HG03558 (cell line): ENCODE data around the gene OR10H4.
"Not testable (repeated sequence)": the region's sequence is repeated elsewhere in the genome, so short reads cannot be mapped to it uniquely, and the experiment has no call there.

Experiments
- ATAC-seq: cut with Tn5 transposase; IDR thresholded peaks from one replicate; pipeline ENCODE4 v1.9.1; 2021; ENCODE audit warnings: moderate number of reproducible peaks; ENCODE audit not compliant: unreplicated experiment; ENCODE audit errors: extremely low read depth

The OR10H4 gene

DNA sequence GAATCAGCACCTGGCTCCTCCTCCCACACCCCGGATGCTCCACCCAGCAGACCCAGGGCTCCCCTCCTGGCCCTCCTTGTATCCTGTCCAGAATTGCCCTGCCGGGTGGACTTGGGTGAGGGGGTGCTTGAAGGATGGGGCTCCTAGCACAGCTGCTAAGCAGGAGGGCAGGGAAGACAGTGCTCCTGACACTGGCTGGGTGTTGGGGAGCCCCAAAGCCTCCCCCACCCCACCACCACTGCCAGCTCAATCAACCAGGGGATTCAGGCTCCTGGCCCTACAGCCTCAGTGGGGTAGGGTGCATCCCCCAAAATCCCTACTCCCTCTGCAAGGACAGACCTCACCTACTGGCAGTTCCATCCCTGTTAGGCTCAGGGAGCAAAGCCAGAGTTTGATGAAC lies 11.9 kb upstream of the OR10H4 start:
- ATAC-seq = no peak

DNA sequence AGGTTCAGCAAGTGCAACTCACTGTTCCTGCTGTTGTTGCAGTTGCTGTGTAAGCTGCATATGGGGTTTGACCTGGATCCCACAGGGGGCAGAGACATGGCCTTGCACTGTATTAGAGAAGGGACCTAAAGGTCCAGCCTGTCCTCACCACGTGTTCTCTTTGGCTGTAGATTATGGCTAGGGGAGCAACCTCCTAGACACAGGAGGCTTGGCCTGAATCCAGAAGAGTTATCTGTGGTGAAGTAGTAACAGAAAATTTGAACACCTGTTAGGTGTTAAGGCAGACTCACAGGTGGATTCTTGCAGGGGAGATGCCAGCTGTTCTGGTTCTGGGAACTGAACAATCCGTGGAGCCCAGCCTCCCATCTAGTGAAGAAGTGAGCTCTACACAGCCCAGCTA lies 11.0 kb upstream of the OR10H4 start:
- ATAC-seq = no peak

DNA sequence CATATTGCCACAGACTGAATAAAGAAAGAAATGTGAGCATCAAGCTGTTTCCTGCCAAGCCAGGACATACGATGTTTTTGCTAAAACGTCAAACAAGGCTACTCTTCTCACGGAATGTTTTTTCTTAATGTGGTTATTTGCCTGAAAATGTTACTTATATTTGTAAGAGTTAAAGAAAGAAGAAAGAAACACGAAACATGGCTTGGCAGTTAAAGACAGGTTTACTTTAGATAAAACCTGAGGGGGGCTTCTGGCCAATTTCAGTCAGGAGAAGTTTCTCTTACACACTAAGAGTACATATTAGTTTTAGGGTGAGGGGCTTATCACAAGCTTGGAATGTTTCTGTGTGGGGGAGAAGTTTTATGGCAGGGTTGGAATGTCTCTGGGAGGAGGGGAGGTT lies 4.4 kb upstream of the OR10H4 start:
- ATAC-seq = no peak

DNA sequence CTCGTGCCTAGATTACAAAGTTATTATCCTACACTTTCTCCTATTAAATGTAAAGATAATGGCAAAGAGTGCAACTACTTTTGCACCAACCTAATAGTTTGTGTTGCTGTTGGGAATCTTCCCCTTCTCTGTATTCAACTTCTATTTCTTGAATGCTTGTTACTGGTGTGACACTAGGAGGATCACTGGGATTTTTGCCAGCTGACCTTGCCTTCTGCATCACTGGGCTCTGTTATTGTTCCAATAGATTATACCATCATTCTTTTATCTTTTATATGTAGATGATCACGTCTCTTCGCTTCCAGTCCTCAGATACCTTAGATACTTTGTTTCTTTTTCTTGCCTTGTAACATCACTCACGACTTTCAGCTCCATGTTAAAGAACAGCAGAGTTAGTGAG lies 3.5 kb upstream of the OR10H4 start:
- ATAC-seq = no peak

DNA sequence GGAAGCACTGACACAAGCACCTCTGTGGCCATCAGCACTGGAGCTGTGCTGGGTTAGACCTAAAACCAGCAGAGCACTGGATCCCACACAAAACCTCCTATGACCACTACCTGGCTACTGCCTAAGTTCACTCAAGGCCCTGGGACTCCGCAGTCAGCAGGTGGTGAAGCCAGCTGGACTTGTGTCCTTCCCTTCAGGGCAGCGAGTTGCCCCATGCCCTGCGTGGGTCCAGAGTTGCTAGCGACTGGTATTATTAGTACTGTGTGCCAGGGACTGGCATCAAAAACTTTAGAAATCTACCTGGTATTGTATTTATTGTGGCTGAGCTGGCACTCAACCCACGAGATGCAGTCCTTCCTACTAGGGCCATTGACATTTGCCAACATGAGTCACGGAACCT lies 6.0 kb downstream of the OR10H4 start:
- no peak for ATAC-seq

DNA sequence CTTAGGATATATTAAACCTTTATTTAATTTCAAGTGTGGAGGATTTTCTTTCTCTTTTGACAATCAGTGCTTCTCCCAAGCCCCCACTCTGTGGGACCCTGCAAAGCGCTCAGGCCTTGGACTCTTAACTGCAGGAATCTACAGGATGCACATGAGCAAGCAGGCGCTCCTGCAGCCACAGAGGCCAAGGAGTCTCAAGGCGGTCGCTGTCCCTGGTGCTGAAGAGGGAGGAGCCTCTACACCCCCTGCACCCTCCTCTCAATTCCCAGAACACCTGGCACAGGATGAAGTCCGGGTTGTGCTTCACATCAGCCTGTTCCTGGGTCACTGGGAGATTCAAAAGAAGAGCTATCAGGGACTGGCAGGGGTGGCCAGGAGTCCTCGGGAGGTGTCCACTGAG lies 13.5 kb downstream of the OR10H4 start:
- no peak for ATAC-seq

DNA sequence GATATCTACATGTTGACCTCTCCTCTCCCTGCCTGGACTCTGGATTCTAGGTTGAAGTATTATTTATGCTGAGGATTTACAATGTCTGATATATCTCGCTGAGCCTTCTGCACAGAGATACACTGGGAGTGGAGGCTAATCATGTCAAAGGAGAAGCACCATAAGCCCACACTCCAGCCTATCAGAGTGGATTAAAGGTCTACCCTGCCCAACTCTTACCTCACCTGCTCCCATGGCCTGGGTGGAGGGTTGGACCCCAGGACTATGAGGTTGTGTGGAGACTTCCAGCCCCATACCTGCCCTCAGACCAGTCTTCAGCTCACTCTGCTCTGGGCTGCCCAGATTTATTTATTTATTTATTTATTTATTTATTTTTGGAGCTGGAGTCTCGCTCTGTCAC lies 15.4 kb downstream of the OR10H4 start:
- ATAC-seq = no peak

DNA sequence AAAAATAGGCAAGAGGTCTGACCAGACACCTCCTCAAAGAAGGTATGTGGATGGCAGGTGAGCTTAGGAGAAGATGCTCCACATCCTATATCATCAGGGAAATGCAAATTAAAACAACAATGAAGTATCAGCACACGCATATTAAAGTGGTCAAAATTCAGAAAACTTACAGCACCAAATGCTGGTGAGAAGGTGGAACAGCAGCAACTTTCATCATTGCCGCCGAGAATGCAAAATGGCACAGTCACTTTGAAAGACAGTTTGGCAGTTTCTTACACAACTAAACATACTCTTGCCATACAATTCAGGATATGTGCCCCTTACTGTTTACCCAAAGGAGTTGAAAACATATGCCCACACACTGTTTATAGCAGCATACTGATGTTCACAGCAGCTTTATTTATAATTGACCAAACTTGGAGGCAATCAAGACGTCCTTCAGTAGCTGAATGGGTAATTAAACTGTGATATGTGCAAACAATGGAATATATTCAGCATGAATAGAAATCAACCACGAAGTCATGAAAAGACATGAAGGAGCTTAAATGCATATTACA lies 22.5 kb downstream of the OR10H4 start:
- ATAC-seq = no peak

DNA sequence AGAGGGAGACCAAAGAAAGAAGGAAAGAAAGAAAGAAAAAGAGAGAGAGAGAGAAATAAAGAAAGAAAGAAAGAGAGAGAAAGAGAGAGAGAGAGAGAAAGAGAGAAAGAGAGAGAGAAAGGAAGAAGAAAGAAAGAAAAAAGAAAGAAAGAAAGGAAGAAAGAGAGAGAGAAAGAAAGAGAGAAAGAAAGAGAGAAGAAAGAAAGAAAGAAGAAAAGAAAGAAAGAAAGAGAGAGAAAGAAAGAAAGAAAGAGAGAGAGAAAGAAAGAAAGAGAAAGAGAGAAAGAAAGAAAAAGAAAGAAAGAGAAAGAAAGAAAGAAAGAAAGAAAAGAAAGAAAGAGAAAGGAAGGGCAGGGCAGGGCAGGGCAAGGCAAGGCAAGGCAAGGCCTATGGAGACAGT lies 23.2 kb downstream of the OR10H4 start:
- not testable (repeated sequence) for ATAC-seq

DNA sequence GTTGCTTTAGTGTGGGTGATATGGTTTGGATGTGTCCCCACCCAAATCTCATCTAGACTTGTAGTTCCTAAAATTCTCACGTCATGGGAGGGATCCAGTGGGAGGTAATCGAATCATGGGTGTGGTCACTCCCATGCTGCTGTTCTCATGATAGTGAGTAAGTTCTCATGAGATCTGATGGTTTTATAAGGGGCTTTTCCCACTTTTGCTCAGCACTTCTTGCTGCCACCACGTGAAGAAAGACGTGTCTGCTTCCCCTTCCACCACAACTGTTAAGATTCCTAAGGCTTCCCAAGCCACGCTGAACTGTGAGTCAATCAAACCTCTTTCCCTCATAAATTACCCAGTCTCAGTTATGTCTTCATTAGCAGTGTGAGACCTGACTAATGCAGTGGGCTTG lies 26.0 kb downstream of the OR10H4 start:
- ATAC-seq = no peak

DNA sequence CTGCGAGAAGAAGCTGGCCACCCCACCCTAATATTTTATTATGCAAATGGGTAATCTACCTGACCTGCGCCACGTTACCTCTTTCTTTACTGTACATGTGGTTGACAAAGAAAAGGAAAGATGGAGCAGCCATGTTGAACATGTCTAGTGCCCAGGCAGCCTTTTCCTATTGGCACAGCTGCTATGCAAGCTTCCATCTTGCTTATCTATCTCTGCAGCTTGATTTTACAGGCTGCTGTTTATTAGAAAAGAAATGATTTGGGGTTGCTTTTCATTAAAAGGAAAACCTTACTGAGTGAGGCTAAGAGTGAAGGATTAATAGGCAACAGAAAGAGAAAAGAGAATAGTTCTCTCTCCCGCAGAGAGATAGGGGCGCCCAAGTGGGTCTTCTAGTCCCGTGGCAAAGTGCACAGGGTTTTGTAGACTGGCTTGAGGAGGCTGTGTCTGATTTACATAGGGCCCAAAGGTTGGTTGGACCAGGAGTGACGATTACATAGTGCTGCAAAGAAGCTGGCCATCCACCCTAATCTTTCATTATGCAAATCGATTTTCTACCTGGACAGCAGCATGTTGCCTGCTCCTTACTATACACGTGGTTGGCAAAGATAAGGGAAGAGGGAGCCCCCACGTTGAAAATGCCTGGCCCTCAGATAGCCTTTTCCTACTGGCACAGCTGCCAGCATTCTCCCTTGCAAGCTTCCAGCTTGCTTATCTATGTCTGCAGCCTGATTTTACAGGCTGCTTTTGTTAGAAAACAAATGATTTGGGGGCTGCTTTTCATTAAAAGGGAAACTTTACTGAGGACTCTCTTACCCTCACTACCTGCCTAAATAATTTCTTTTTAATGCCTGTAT lies 28.3 kb downstream of the OR10H4 start:
- ATAC-seq = no peak

DNA sequence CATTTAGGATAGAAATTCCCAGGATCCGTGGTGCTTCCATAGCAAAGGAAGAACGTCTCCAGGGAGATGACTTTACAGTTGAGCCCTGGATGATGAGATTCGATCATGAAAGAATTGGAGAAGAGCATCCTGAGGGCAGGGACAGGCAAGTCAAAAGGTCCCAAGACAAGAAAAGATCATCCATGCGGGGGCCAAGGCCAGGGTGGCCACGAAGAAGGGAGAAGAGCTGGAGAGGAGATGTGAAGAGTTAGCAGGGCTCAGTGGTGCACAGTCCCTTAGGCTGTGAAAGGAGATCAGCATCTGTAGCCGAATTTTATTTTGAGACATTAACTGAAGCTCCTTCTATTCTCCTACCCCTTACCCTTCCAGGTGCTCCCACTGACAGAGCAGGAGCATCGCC lies 28.9 kb downstream of the OR10H4 start:
- no peak for ATAC-seq

DNA sequence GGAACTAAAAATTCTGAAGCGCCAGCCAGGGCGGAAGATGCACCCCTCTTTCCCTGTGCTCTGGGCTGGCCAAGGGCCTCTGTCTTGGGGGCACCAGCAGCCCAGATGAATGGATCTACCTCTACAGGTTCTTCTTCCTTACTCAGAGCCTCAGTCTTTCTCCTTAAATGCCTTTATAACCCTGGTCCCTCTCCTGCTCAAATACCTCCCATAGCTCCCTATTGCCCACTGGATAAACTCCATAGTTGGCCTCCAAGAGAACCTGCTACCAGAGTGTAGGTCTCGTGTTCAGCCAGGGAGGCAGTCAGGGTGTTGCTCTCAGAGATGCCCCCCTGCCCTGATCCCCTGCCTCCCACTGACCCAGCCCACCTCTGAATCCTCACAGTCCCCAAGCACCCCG lies 30.5 kb downstream of the OR10H4 start:
- ATAC-seq = no peak

DNA sequence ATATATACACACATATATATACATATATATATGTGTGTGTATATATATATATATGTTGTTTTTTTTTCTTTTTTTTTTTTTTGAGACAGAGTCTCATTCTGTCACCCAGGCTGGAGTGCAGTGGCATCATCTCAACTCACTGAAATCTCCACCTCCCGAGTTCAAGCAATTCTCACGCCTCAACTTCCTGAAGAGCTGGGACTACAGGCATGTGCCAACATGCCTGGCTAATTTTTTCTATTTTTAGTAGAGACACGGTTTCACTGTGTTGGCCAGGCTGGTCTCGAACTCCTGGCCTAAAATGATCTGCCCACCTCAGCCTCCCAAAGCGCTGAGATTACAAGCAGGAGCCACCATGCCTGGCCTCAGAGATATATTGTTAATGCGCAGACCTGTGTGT lies 37.0 kb downstream of the OR10H4 start:
- ATAC-seq = not testable (repeated sequence)

DNA sequence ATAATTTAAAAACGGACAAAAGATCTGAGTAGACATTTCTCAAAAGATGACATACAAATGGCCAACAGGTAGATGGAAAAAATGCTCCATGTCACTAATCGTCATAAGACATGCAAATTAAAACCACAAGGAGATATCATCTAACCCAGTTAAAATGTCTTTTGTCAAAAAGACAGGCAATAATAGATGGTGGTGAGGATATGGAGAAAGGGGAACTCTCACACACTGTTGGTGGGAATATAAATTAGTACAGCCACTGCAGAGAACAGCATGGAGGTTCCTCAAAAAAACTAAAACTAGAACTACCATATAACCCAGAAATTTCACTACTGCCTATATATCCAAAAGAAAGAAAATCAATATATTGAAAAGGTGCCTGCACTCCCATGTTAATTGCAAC lies 37.9 kb downstream of the OR10H4 start:
- no peak for ATAC-seq

DNA sequence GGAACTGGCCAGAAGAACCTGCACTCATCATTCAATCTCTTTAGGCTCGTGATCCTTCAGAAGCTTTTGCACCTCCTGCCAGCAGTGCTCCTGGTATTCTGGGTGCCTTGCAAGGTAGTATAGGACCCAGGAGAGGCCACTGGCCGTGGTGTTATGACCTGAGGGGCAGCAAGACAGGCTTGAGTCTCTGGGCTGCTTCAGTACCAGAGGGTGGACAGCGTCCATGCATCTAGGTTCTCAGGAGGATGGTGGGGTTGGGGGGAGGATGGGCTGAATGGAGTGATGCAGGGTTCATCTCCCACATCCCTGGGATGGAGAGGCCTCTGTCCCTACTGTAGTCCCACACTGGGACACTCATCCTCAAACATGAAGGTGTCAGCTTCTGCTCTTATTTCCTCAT lies 41.1 kb downstream of the OR10H4 start:
- ATAC-seq = no peak

DNA sequence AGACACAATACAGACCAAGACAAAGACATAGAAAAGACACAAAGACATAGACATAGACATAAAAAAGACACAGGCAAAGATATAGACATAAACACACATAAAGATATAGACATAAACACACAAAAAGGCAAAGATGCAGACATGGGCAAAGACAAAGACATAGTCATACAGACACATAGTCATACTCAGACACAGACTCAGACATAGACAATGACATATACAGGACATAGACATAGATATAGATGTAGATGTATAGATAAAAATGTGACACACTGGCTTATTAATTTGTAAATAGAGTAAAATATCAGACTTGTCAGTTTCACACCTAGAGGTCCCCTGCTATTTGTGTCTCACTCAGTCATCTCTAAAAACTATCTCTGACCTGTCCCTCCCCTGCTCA lies 42.8 kb downstream of the OR10H4 start:
- ATAC-seq = no peak

DNA sequence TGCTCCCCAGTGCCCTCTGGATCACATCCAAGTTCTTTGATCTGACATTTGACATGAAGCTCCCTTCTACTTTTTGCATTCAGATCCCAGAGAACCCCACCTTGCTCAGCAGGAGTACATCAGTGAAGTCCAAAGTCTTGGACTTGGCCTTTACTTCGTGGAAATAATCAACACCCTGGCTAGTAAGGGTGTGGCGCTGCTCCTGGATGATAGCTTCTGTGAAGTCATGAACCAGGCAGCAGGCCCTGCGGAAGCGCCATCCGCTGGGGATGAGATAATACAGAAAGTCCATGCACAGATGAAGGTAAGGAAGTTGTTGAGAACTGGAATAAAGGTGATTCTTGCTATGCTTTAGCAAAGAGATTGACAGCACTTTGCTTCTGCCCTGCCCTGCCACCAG lies 43.2 kb downstream of the OR10H4 start:
- ATAC-seq = no peak

DNA sequence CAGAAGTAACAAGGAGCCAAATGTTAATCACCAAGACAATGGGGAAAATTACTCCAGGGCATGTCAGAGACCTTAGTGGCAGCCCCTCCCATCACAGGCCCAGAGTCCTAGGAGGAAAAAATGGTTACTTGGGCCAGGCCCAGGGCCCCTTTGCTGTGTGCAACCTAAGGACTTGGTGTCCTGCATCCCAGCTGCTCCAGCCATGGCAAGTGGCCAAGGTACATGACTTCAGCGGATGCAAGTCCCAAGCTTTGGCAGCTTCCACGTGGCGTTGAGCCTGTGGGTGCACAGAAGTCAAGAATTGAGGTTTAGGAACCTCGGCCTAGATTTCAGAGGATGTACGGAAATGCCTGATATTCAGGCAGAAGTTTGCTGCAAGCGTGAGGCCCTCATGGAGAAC lies 46.7 kb downstream of the OR10H4 start:
- ATAC-seq = no peak

DNA sequence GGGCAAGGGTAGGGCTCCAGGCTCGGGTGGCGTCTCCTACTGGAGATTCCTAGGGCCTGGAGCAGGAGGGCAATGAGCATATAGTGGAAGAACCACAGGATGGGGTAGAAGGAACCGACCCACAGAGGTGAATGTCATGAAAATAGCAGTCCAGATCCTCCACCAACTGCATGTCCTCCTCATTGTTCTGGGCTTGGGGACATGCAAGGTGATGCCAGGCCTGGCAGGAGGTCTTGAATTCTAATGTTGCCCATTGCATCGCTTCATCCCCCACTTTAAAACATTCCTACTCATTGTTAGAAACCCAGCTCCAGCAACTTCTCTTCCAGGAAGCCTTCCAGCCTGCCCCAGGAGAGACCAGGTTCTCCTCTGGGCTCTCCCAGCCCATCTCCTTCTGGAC lies 49.4 kb downstream of the OR10H4 start:
- no peak for ATAC-seq
